LNCaP clone FGC (cell line): ENCODE data around the gene KCMF1.

ENCODE experiments used
- DNase-seq: peaks from one replicate; pipeline ENCODE4 v3.0.0-alpha.2; 2011; ENCODE audit warnings: low read depth
- H3K4me3 ChIP-seq: 2 replicates; pipeline ENCODE4 v1.5.1; 2011; ENCODE audit warnings: mild to moderate bottlenecking, low read depth, low read length, control low read depth
- CTCF ChIP-seq: IDR thresholded peaks from 2 replicates; pipeline ENCODE4 v1.5.1; 2012; ENCODE audit warnings: mild to moderate bottlenecking; ENCODE audit not compliant: control insufficient read depth, insufficient read depth; ENCODE audit errors: extremely low read depth

The KCMF1 gene

GRCh38 chr2:84986018-84986417 lies 15.1 kb downstream of the KCMF1 start:
- DNase-seq: no peak
- H3K4me3 ChIP-seq: no peak overlapping the region
- TF ChIP-seq CTCF: no peak

GRCh38 chr2:84989422-84989821 lies 18.5 kb downstream of the KCMF1 start:
- DNase-seq: no peak
- H3K4me3 ChIP-seq: no peak overlapping the region
- TF ChIP-seq CTCF: no peak

- no peak overlapping the region for H3K4me3 ChIP-seq
- no peak for TF ChIP-seq CTCF
- DNase-seq: no peak
Measured at GRCh38 chr2:84989927-84990326, 19.0 kb downstream of the KCMF1 start.

- no peak overlapping the region for H3K4me3 ChIP-seq
- DNase-seq: no peak
- no peak for TF ChIP-seq CTCF
Measured at GRCh38 chr2:84991404-84992160, 20.6 kb downstream of the KCMF1 start.

GRCh38 chr2:84995826-84996225 lies 24.9 kb downstream of the KCMF1 start:
- no peak for TF ChIP-seq CTCF
- no peak for DNase-seq
- H3K4me3 ChIP-seq: no peak overlapping the region

GRCh38 chr2:84996909-84997308 lies 25.9 kb downstream of the KCMF1 start:
- TF ChIP-seq CTCF: no peak
- peak; percentile 73 for DNase-seq
- no peak overlapping the region for H3K4me3 ChIP-seq

GRCh38 chr2:84999553-84999955 lies 28.6 kb downstream of the KCMF1 start:
- no peak for DNase-seq
- H3K4me3 ChIP-seq: no peak overlapping the region
- no peak for TF ChIP-seq CTCF
